GM18858 (cell line): Measurements from ENCODE around the gene ALKBH7.
"Not testable (repeated sequence)": the region's sequence is repeated elsewhere in the genome, so short reads cannot be mapped to it uniquely, and the experiment has no call there.

Experiments
- ATAC-seq: cut with Tn5 transposase; IDR thresholded peaks from one replicate; pipeline ENCODE4 v1.9.1; 2021; ENCODE audit not compliant: unreplicated experiment

Gene ALKBH7

GRCh38 chr19:6400062-6400944 is 27.7 kb downstream of the ALKBH7 start:
- ATAC-seq = not testable (repeated sequence)

GRCh38 chr19:6402058-6402457 is 29.5 kb downstream of the ALKBH7 start:
- ATAC-seq = no peak

- no peak for ATAC-seq
These were observed 30.4 kb downstream of the ALKBH7 start for GRCh38 chr19:6402837-6403608.

- no peak for ATAC-seq
These were observed 33.8 kb downstream of the ALKBH7 start for GRCh38 chr19:6406401-6406800.

GRCh38 chr19:6409346-6409745 is 36.8 kb downstream of the ALKBH7 start:
- no peak for ATAC-seq

- no peak for ATAC-seq
These were observed 39.5 kb downstream of the ALKBH7 start for GRCh38 chr19:6412061-6412446.

- no peak for ATAC-seq
These were observed 40.0 kb downstream of the ALKBH7 start for GRCh38 chr19:6412447-6413091.

GRCh38 chr19:6413291-6413690 is 40.7 kb downstream of the ALKBH7 start:
- ATAC-seq = no peak

- no peak for ATAC-seq
These were observed 41.4 kb downstream of the ALKBH7 start for GRCh38 chr19:6413721-6414643.

GRCh38 chr19:6414793-6415590 is 42.4 kb downstream of the ALKBH7 start:
- no peak for ATAC-seq

GRCh38 chr19:6415591-6416190 is 43.1 kb downstream of the ALKBH7 start:
- ATAC-seq = no peak

- ATAC-seq = no peak
These were observed 44.2 kb downstream of the ALKBH7 start for GRCh38 chr19:6416658-6417405.

GRCh38 chr19:6417713-6418561 is 45.3 kb downstream of the ALKBH7 start:
- no peak for ATAC-seq

GRCh38 chr19:6418562-6418932 is 46.0 kb downstream of the ALKBH7 start:
- ATAC-seq = no peak

GRCh38 chr19:6421075-6422014 is 48.8 kb downstream of the ALKBH7 start:
- ATAC-seq = no peak

- ATAC-seq = no peak
These were observed 51.1 kb downstream of the ALKBH7 start for GRCh38 chr19:6423499-6424194.
